Endothelial cell of umbilical vein (primary cell): ENCODE results near the gene CCDC18. TPM values are rescaled to one million over a fixed set of nuclear protein-coding genes. Genes with fewer than 3 reads are reported as not detected.

Experiments used
- BruUV-seq: library from RNA; stranded (reverse); fragments of 400-500 nt; replicated peaks from 2 replicates; lab custom pipeline; 2021; lab: Mats Ljungman, UMichigan
- CTCF ChIA-PET: fragments of 300-600, 350-600 bp; sonication (Branson Sonifier 250); formaldehyde crosslinking; loops from one replicate; lab custom pipeline; 2021; ENCODE audit warnings: antibody characterized with exemption, inconsistent platforms; lab: Charles Lee
- POLR2A ChIA-PET: fragments of 300-600, 350-600 bp; sonication (Branson Sonifier 250); formaldehyde crosslinking; loops from one replicate; lab custom pipeline; 2021; ENCODE audit warnings: antibody characterized with exemption, inconsistent platforms; lab: Charles Lee
- DNase-seq: peaks from one replicate; pipeline ENCODE4 v3.0.0-alpha.2; 2011; ENCODE audit warnings: low read depth, low spot score
- FAIRE-seq: peaks from 2 replicates; lab custom pipeline; 2011; peaks lifted over from hg19 to GRCh38; lab: Jason Lieb, UNC
- H2AFZ ChIP-seq: 2 replicates; pipeline ENCODE4 v1.6.0; 2012; ENCODE audit warnings: low read depth, low read length, control low read depth, inconsistent platforms
- H3K27ac ChIP-seq: 2 replicates; pipeline ENCODE4 v1.5.1; 2011; ENCODE audit warnings: low read depth, mild to moderate bottlenecking, control low read depth, low read length, moderate library complexity; ENCODE audit not compliant: insufficient read depth
- H3K27me3 ChIP-seq, 2 experiments: 2 replicates each; pipeline versions ENCODE4 v1.6.0 to v1.6.1; 2011; ENCODE audit warnings: low read length in 2 of 2, mixed read lengths in 1 of 2; ENCODE audit not compliant: control insufficient read depth in 2 of 2, insufficient read depth in 2 of 2
- H3K36me3 ChIP-seq, 2 experiments: 2 replicates in 1 of 2; 3 replicates in 1 of 2; pipeline ENCODE4 v1.5.1; 2011; ENCODE audit warnings: low read length in 2 of 2, mild to moderate bottlenecking in 1 of 2, moderate library complexity in 1 of 2; ENCODE audit not compliant: control insufficient read depth in 2 of 2, insufficient read depth in 2 of 2; ENCODE audit errors: extremely low read depth in 1 of 2
- H3K4me1 ChIP-seq: 3 replicates; pipeline ENCODE4 v1.5.1; 2011; ENCODE audit warnings: mild to moderate bottlenecking, low read length; ENCODE audit not compliant: control insufficient read depth, insufficient read depth; ENCODE audit errors: extremely low read depth
- H3K4me2 ChIP-seq: 2 replicates; pipeline ENCODE4 v1.6.1; 2011; ENCODE audit warnings: low read length, control low read depth, mixed read lengths; ENCODE audit not compliant: insufficient read depth
- H3K4me3 ChIP-seq, 3 experiments: fragments of 200-600 bp in 1 of 3; sonication (generic), shearing (Covaris generic) in 1 of 3; replicated peaks in 1 of 3; 2 replicates each; pipeline ENCODE4 v1.5.1; 2011 to 2016; ENCODE audit warnings: control low read depth in 3 of 3, low read length in 3 of 3, mild to moderate bottlenecking in 2 of 3, inconsistent platforms in 1 of 3, low read depth in 1 of 3, moderate library complexity in 1 of 3; ENCODE audit not compliant: insufficient read depth in 1 of 3
- H3K79me2 ChIP-seq: 2 replicates; pipeline ENCODE4 v1.6.0; 2012; ENCODE audit warnings: low read length, inconsistent platforms; ENCODE audit not compliant: control insufficient read depth, insufficient read depth
- H3K9ac ChIP-seq: replicated peaks from 2 replicates; pipeline ENCODE3; 2011; ENCODE audit warnings: low read length, control low read depth; ENCODE audit not compliant: insufficient read depth; ENCODE audit errors: extremely low read depth
- H3K9me1 ChIP-seq: replicated peaks from 3 replicates; pipeline ENCODE4 v1.6.0; 2011; ENCODE audit warnings: mild to moderate bottlenecking, low read length; ENCODE audit not compliant: control insufficient read depth, insufficient read depth; ENCODE audit errors: extremely low read depth
- H3K9me3 ChIP-seq: replicated peaks from 2 replicates; pipeline ENCODE4 v1.5.1; 2012; ENCODE audit warnings: low read length, inconsistent platforms; ENCODE audit not compliant: control insufficient read depth, insufficient read depth
- H4K20me1 ChIP-seq: replicated peaks from 2 replicates; pipeline ENCODE3; 2011; ENCODE audit warnings: mild to moderate bottlenecking, low read length; ENCODE audit not compliant: control insufficient read depth, insufficient read depth; ENCODE audit errors: extremely low read depth
- CTCF ChIP-seq, 2 donors: IDR thresholded peaks; 1 replicate in 1 of 2; 2 replicates in 1 of 2; pipeline ENCODE4 v1.5.1; 2011; ENCODE audit warnings: low read length in 2 of 2, mild to moderate bottlenecking in 2 of 2, moderate library complexity in 2 of 2, control low read depth in 1 of 2, inconsistent platforms in 1 of 2, low read depth in 1 of 2; ENCODE audit not compliant: insufficient read depth in 1 of 2; ENCODE audit errors: extremely low read depth in 1 of 2
- EZH2 ChIP-seq: IDR thresholded peaks from 2 replicates; pipeline ENCODE4 v1.6.1; 2012; ENCODE audit warnings: borderline replicate concordance, low read depth, mild to moderate bottlenecking, moderate library complexity, low read length, inconsistent platforms; ENCODE audit not compliant: severe bottlenecking
- FOS ChIP-seq: IDR thresholded peaks from 2 replicates; pipeline ENCODE4 v1.6.1; 2011; ENCODE audit warnings: mild to moderate bottlenecking, low read length, moderate library complexity, borderline replicate concordance; ENCODE audit not compliant: insufficient read depth
- GATA2 ChIP-seq: IDR thresholded peaks from 2 replicates; pipeline ENCODE4 v1.7.0; 2011; ENCODE audit warnings: low read depth, mild to moderate bottlenecking, moderate library complexity, mixed read lengths, low read length; ENCODE audit not compliant: insufficient read length, insufficient read depth
- JUN ChIP-seq: IDR thresholded peaks from 2 replicates; pipeline ENCODE4 v1.6.1; 2011; ENCODE audit warnings: borderline replicate concordance, low read depth; ENCODE audit not compliant: insufficient read length, insufficient read depth
- MAX ChIP-seq: IDR thresholded peaks from 2 replicates; pipeline ENCODE4 v1.6.1; 2011; ENCODE audit not compliant: insufficient read depth, insufficient read length
- MYC ChIP-seq: IDR thresholded peaks from one replicate; pipeline ENCODE4 v1.6.1; 2011; ENCODE audit warnings: mild to moderate bottlenecking, low read depth, low read length
- POLR2A ChIP-seq: IDR thresholded peaks from 2 replicates; pipeline ENCODE4 v1.6.1; 2012; ENCODE audit warnings: low read depth, mild to moderate bottlenecking, control low read depth, low read length
- POLR2AphosphoS5 ChIP-seq: IDR thresholded peaks from 2 replicates; pipeline ENCODE4 v1.6.1; 2012; ENCODE audit warnings: low read depth, mild to moderate bottlenecking, control low read depth, low read length, moderate library complexity; ENCODE audit not compliant: insufficient read depth
- dilution Hi-C: fragments of 300-500 bp; cut with MboI; formaldehyde crosslinking; loops from one replicate; pipeline ENCODE4 v1.15.0; 2019; ENCODE audit warnings: low sequenced_read_pairs; ENCODE audit not compliant: extremely low pct_ligation_motif_present
- intact Hi-C: fragments of 100-400 bp; cut with micrococcal nuclease; formaldehyde crosslinking; loops from one replicate; pipeline ENCODE4 v1.10.0; 2022
- polyA plus RNA-seq, 4 experiments: library from polyadenylated mRNA; depleted of rRNA in 3 of 4; stranded (reverse) in 3 of 4; unstranded in 1 of 4; fragments of >200 nt; gene quantifications; 2 replicates each; pipeline versions ENCODE4 v1.2.1 to v1.2.3, GENCODE V29; 2011 to 2012; ENCODE audit warnings: missing spikeins in 1 of 4
- total RNA-seq: library from RNA; stranded (reverse); gene quantifications from 2 replicates; pipeline ENCODE4 v1.2.3, GENCODE V29; 2021

CCDC18 gene
- total and polyA plus RNA-seq, 2 donors (not counting 3 experiments of a cell fraction or from before 2014, with no cell fraction given), result 2.2 to 11.2 TPM

GRCh38 chr1:93148001-93148400 lies 32.5 kb upstream of the CCDC18 start:
- Histone ChIP-seq H3K4me1 (no peaks in the 10 kb centered on the region), H3K9me3 (no peaks in the 10 kb centered on the region)

GRCh38 chr1:93150729-93151128 lies 29.8 kb upstream of the CCDC18 start:
- peaks cover 8% of the 10 kb centered on the region for H3K4me1 ChIP-seq
- no TSS peak for BruUV-seq
- peaks cover 2% of the 10 kb centered on the region for H4K20me1 ChIP-seq
- FAIRE-seq (no peak), DNase-seq (no peak)
- H3K79me2 ChIP-seq, result peaks cover 8% of the 10 kb centered on the region
- no peak overlapping the region for H2AFZ ChIP-seq
- CTCF ChIA-PET, result no interaction called here
- POLR2A ChIA-PET, result no interaction called here
- no peak overlapping the region for H3K9ac ChIP-seq
- peaks cover 2 to 9% of the 10 kb centered on the region in 2 experiments for H3K36me3 ChIP-seq
- intact Hi-C loops (no loop called here), dilution Hi-C loops (no loop called here)
- no peaks in the 10 kb centered on the region for H3K9me3 ChIP-seq
- H3K27ac ChIP-seq, result no peak overlapping the region
- no peaks in the 10 kb centered on the region for H3K27me3 ChIP-seq
- H3K9me1 ChIP-seq, result no peaks in the 10 kb centered on the region
- H3K4me3 ChIP-seq, result no peak overlapping the region
- TF ChIP-seq FOS (no peak), POLR2AphosphoS5 (no peak), JUN (no peak), MAX (no peak), CTCF (IDR thresholded peaks at IDR 0.05; ENCODE audit: extremely low read depth in 1 of 2, insufficient read depth in 1 of 2, low read depth in 1 of 2, low read length in 2 of 2) (no peak), MYC (no peak), EZH2 (no peak), GATA2 (no peak), POLR2A (no peak)
- no peak overlapping the region for H3K4me2 ChIP-seq

More at GRCh38 chr1:93148001-93148400, 32.5 kb upstream of the CCDC18 start:
- no peak for TF ChIP-seq POLR2AphosphoS5
- no peak for TF ChIP-seq MAX
- Histone ChIP-seq H3K4me3 (no peak overlapping the region), H2AFZ (no peak overlapping the region), H3K4me2 (no peak overlapping the region), H3K27me3 (no peaks in the 10 kb centered on the region), H3K79me2 (peaks cover 5% of the 10 kb centered on the region), H4K20me1 (peaks cover 2% of the 10 kb centered on the region), H3K9me1 (no peaks in the 10 kb centered on the region), H3K27ac (no peak overlapping the region), H3K9ac (no peak overlapping the region), H3K36me3 (peaks cover 2 to 7% of the 10 kb centered on the region in 2 experiments)
- no TSS peak for BruUV-seq
- dilution Hi-C loops, result no loop called here
- intact Hi-C loops, result no loop called here
- FAIRE-seq (no peak), DNase-seq (no peak)
- CTCF ChIA-PET, result no interaction called here
- POLR2A ChIA-PET, result no interaction called here
